Measurements from ENCODE around the gene GPR35. TPM values are rescaled to one million over a fixed set of nuclear protein-coding genes. Genes with fewer than 3 reads are reported as not detected.
A peak's percentile ranks its signal among the peaks of the same experiment; 100 is the strongest.

Gene GPR35
- total RNA-seq, 1 donor, result 1.1 TPM

GRCh38 chr2:240643811-240644150 is 18.5 kb downstream of the GPR35 start:
- no peak overlapping the region for H3K4me2 ChIP-seq (ENCODE audit: insufficient read depth, low read length)
- no peak for DNase-seq (ENCODE audit: insufficient read length, low spot score, missing footprints)
- H3K9me3 ChIP-seq (ENCODE audit: low read depth, low read length), result no peaks in the 10 kb centered on the region
- no peaks in the 10 kb centered on the region for H4K20me1 ChIP-seq (ENCODE audit: insufficient read depth, low read length)
- H3K79me2 ChIP-seq (ENCODE audit: insufficient read depth, low read length), result no peaks in the 10 kb centered on the region
- peaks cover 21% of the 10 kb centered on the region for H3K27me3 ChIP-seq (ENCODE audit: insufficient read depth, low read length)
- H3K27ac ChIP-seq (ENCODE audit: low read depth, low read length), result no peak overlapping the region
- H3K4me3 ChIP-seq (ENCODE audit: insufficient read depth, low read length), result no peak overlapping the region
- no peaks in the 10 kb centered on the region for H3K4me1 ChIP-seq (ENCODE audit: insufficient read depth, low read length)
- no peaks in the 10 kb centered on the region for H3K36me3 ChIP-seq (ENCODE audit: insufficient read depth, low read length)
- no peak for TF ChIP-seq CTCF (IDR thresholded peaks at IDR 0.05; ENCODE audit: extremely low read depth, low read depth, low read length)
- H2AFZ ChIP-seq (ENCODE audit: low read length), result no peak overlapping the region

GRCh38 chr2:240644171-240644651 is 18.9 kb downstream of the GPR35 start:
- no peaks in the 10 kb centered on the region for H3K79me2 ChIP-seq (ENCODE audit: insufficient read depth, low read length)
- no peaks in the 10 kb centered on the region for H4K20me1 ChIP-seq (ENCODE audit: insufficient read depth, low read length)
- H3K9me3 ChIP-seq (ENCODE audit: low read depth, low read length), result no peaks in the 10 kb centered on the region
- no peak for TF ChIP-seq CTCF (IDR thresholded peaks at IDR 0.05; ENCODE audit: extremely low read depth, low read depth, low read length)
- no peak overlapping the region for H3K4me3 ChIP-seq (ENCODE audit: insufficient read depth, low read length)
- no peaks in the 10 kb centered on the region for H3K4me1 ChIP-seq (ENCODE audit: insufficient read depth, low read length)
- peaks cover 22% of the 10 kb centered on the region for H3K27me3 ChIP-seq (ENCODE audit: insufficient read depth, low read length)
- H3K27ac ChIP-seq (ENCODE audit: low read depth, low read length), result no peak overlapping the region
- no peak overlapping the region for H2AFZ ChIP-seq (ENCODE audit: low read length)
- H3K4me2 ChIP-seq (ENCODE audit: insufficient read depth, low read length), result no peak overlapping the region
- no peaks in the 10 kb centered on the region for H3K36me3 ChIP-seq (ENCODE audit: insufficient read depth, low read length)
- peak; percentile 64 for DNase-seq (ENCODE audit: insufficient read length, low spot score, missing footprints)

- Histone ChIP-seq H3K36me3 (ENCODE audit: insufficient read depth, low read length) (no peaks in the 10 kb centered on the region), H4K20me1 (ENCODE audit: insufficient read depth, low read length) (no peaks in the 10 kb centered on the region), H3K27me3 (ENCODE audit: insufficient read depth, low read length) (peaks cover 28% of the 10 kb centered on the region), H3K9me3 (ENCODE audit: low read depth, low read length) (no peaks in the 10 kb centered on the region), H3K79me2 (ENCODE audit: insufficient read depth, low read length) (no peaks in the 10 kb centered on the region), H3K4me2 (ENCODE audit: insufficient read depth, low read length) (no peak overlapping the region), H3K4me1 (ENCODE audit: insufficient read depth, low read length) (no peaks in the 10 kb centered on the region), H3K27ac (ENCODE audit: low read depth, low read length) (no peak overlapping the region), H3K4me3 (ENCODE audit: insufficient read depth, low read length) (no peak overlapping the region), H2AFZ (ENCODE audit: low read length) (no peak overlapping the region)
- no peak for TF ChIP-seq CTCF (IDR thresholded peaks at IDR 0.05; ENCODE audit: extremely low read depth, low read depth, low read length)
- DNase-seq (ENCODE audit: insufficient read length, low spot score, missing footprints), result peak; percentile 73
Measured at GRCh38 chr2:240644859-240645301, 19.6 kb downstream of the GPR35 start.

GRCh38 chr2:240645346-240645745 is 20.1 kb downstream of the GPR35 start:
- DNase-seq (ENCODE audit: insufficient read length, low spot score, missing footprints), result no peak
- Histone ChIP-seq H3K27ac (ENCODE audit: low read depth, low read length) (no peak overlapping the region), H2AFZ (ENCODE audit: low read length) (no peak overlapping the region), H3K4me1 (ENCODE audit: insufficient read depth, low read length) (no peaks in the 10 kb centered on the region), H3K4me3 (ENCODE audit: insufficient read depth, low read length) (no peak overlapping the region), H3K79me2 (ENCODE audit: insufficient read depth, low read length) (no peaks in the 10 kb centered on the region), H3K9me3 (ENCODE audit: low read depth, low read length) (no peaks in the 10 kb centered on the region), H3K36me3 (ENCODE audit: insufficient read depth, low read length) (no peaks in the 10 kb centered on the region), H3K4me2 (ENCODE audit: insufficient read depth, low read length) (no peak overlapping the region), H3K27me3 (ENCODE audit: insufficient read depth, low read length) (peaks cover 33% of the 10 kb centered on the region), H4K20me1 (ENCODE audit: insufficient read depth, low read length) (no peaks in the 10 kb centered on the region)
- TF ChIP-seq CTCF (IDR thresholded peaks at IDR 0.05; ENCODE audit: extremely low read depth, low read depth, low read length), result no peak

Measured in osteoblast (primary cell).